ENCODE measurements around the gene MYH10.

DNA sequence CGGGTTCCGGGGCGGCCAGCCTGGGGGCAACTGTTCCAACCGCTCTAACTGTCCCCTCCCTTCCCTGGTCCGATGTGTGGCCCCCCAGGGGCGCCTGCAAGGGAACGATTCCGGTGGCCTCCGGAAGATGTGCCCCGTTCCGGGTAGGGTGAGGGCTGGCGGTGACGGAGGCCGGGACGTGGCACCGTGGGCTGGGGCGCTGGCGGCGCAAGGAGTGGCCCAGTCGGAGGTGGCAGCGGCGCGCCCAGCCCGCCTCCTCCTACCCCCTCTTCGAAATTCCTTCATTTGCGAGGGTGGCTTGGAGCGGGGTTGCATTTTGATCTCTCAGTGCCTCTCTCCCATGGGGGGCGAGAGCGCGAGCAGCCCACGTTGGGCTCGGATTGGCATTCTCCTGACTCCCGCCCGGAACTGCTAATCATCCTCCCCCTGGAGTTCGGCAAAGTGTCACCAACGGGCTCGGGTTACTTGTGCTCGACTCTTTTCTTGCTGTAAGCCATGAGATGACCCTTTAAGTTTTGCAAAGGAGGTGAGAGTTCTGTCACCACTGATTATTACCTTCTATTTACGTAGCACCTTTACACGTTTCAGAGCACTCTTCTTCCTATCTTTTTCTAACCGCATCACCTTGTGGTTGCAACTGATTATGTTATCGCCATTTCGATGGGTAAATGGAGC is 194.2 kb downstream of the MYH10 start:
- TF ChIP-seq EZH2 (IDR thresholded peaks at IDR 0.05; ENCODE audit: insufficient read depth, poor library complexity, severe bottlenecking) (no peak), EZH2phosphoT487 (IDR thresholded peaks at IDR 0.05; ENCODE audit: insufficient read depth, low read depth) (no peak)
